RWPE1 (cell line): ENCODE data around the gene HFE.
"Not testable (repeated sequence)": the region's sequence is repeated elsewhere in the genome, so short reads cannot be mapped to it uniquely, and the experiment has no call there.

Experiments
- CTCF ChIA-PET: fragments of 350-600 bp; sonication (Branson Sonifier 250); formaldehyde crosslinking; extraction: SDS; loops from one replicate; lab custom pipeline; 2021; lab: Yijun Ruan, JAX
- POLR2A ChIA-PET: fragments of 400-600 bp; formaldehyde crosslinking; extraction: SDS; loops from one replicate; lab custom pipeline; 2020; ENCODE audit warnings: antibody characterized with exemption; ENCODE audit not compliant: low non-redundant PET; lab: Yijun Ruan, JAX
- DNase-seq: peaks from one replicate; pipeline ENCODE4 v3.0.0; 2012; ENCODE audit warnings: low spot score
- H3K27ac ChIP-seq: fragments of 450-650 bp; 2 replicates; pipeline ENCODE4 v1.5.1; 2017
- CTCF ChIP-seq: fragments of 450-650 bp; conservative IDR thresholded peaks from 2 replicates; pipeline ENCODE4 v1.5.1; 2017; ENCODE audit warnings: low read depth, mild to moderate bottlenecking

The HFE gene

GRCh38 chr6:26109772-26110171 lies 22.5 kb downstream of the HFE start:
- POLR2A ChIA-PET, result no interaction called here
- CTCF ChIA-PET, result no interaction called here

GRCh38 chr6:26113570-26113969 lies 26.3 kb downstream of the HFE start:
- H3K27ac ChIP-seq, result no peak overlapping the region
- ChIA-PET POLR2A (no interaction called here), CTCF (interaction anchor here (1.0 kb wide), 1 partner anchor 17 kb away, joined by 4 read pairs; no protein-coding TSS in a partner anchor)
- no peak for DNase-seq
- no peak for TF ChIP-seq CTCF

More at GRCh38 chr6:26109772-26110171, 22.5 kb downstream of the HFE start:
- no peak overlapping the region; the same call in 1 of the 2 replicates for H3K27ac ChIP-seq
- TF ChIP-seq CTCF, result no peak
- DNase-seq, result no peak

GRCh38 chr6:26115226-26115625 lies 28.0 kb downstream of the HFE start:
- ChIA-PET POLR2A (no interaction called here), CTCF (no interaction called here)
- no peak overlapping the region for H3K27ac ChIP-seq
- DNase-seq, result no peak
- no peak for TF ChIP-seq CTCF

DNA sequence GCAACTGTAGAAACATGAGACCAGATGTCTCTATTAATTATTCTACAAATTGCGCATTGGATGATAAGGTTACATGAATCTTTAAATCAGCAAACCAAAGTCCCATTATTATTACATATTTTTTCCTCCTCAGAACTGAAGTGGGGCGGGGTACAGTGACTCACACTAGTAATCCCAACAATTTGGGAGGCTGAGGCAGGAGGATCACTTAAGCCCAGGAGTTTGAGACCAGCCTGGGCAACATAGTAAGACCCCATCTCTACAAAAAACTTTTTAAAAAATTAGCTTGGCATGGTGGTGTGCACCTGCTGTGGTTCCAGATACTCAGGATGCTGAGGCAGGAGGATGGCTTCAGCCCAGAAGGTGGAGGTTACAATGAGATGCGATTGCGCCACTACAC lies 29.0 kb downstream of the HFE start:
- ChIA-PET POLR2A (no interaction called here), CTCF (no interaction called here)
- no peak overlapping the region for H3K27ac ChIP-seq
- TF ChIP-seq CTCF, result no peak
- no peak for DNase-seq

DNA sequence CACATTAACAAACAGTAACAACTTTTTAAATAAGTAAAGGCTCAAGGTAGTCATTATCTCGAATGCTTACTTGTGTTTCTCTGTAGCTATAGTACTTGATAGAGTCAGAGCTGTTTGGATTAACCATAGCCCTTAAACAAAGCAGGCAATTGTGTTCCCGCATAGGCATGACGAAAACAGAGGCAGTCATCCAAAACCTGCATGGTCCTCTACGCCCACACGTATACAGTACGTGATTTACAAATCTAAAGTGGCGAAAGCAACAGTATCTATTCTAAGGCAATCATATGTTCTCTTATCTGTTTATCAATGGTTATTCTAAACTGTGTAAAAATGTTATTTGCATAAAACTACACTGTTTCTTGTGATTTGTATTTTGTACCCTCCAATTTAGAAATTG lies 31.8 kb downstream of the HFE start:
- no peak overlapping the region for H3K27ac ChIP-seq
- no peak for TF ChIP-seq CTCF
- ChIA-PET CTCF (no interaction called here), POLR2A (no interaction called here)
- no peak for DNase-seq

- DNase-seq, H3K27ac ChIP-seq, CTCF ChIA-PET: not testable (repeated sequence)
- POLR2A ChIA-PET, result interaction anchor here (0.6 kb wide), 2 partner anchors 11 to 88 kb away, joined by 3 to 7 read pairs; no protein-coding TSS in a partner anchor
Observed at GRCh38 chr6:26120115-26120514, 32.9 kb downstream of the HFE start.

GRCh38 chr6:26120807-26121140 lies 33.5 kb downstream of the HFE start:
- H3K27ac ChIP-seq, result no peak overlapping the region
- POLR2A ChIA-PET, result no interaction called here
- TF ChIP-seq CTCF, result no peak
- no peak for DNase-seq
- CTCF ChIA-PET, result no interaction called here
